Measurements from ENCODE around the gene RWDD1. TPM values are rescaled to one million over a fixed set of nuclear protein-coding genes. Genes with fewer than 3 reads are reported as not detected.

Gene RWDD1
- total RNA-seq, 1 experiment from 2014 or later: 22.9 TPM

- Histone ChIP-seq H3F3A (ENCODE audit: insufficient read depth, low read depth) (no peaks in the 10 kb centered on the region), H3K4me3 (no peak overlapping the region), H3K9me2 (ENCODE audit: insufficient read depth) (no peaks in the 10 kb centered on the region), H2AFZ (no peak overlapping the region), H3K27ac (no peak overlapping the region), H3K4me2 (no peak overlapping the region), H3K36me3 (ENCODE audit: low read depth) (no peaks in the 10 kb centered on the region), H3K27me3 (ENCODE audit: insufficient read depth, low read depth) (no peaks in the 10 kb centered on the region), H3K4me1 (replicated peaks; ENCODE audit: insufficient read depth) (no peaks in the 10 kb centered on the region; the same call in 1 of the 2 replicates), H3K79me2 (ENCODE audit: low read depth) (no peaks in the 10 kb centered on the region), H4K20me1 (ENCODE audit: insufficient read depth) (no peaks in the 10 kb centered on the region), H3K9me3 (ENCODE audit: insufficient read depth, low read depth) (no peaks in the 10 kb centered on the region)
- DNase-seq: no peak
- ChIA-PET POLR2A (ENCODE audit: unreplicated experiment) (no interaction called here), CTCF (interaction anchor here (1.1 kb wide), 1 partner anchor 242 kb away, joined by 6 read pairs; no protein-coding TSS in a partner anchor)
- intact Hi-C loops (cut with micrococcal nuclease; ENCODE audit: unreplicated experiment): loop anchor here (10.0 kb wide), 1 partner anchor 314 kb away; no protein-coding TSS in a partner anchor
- BruUV-seq (replicated peaks): no TSS peak
- TF ChIP-seq, protein P1, sequence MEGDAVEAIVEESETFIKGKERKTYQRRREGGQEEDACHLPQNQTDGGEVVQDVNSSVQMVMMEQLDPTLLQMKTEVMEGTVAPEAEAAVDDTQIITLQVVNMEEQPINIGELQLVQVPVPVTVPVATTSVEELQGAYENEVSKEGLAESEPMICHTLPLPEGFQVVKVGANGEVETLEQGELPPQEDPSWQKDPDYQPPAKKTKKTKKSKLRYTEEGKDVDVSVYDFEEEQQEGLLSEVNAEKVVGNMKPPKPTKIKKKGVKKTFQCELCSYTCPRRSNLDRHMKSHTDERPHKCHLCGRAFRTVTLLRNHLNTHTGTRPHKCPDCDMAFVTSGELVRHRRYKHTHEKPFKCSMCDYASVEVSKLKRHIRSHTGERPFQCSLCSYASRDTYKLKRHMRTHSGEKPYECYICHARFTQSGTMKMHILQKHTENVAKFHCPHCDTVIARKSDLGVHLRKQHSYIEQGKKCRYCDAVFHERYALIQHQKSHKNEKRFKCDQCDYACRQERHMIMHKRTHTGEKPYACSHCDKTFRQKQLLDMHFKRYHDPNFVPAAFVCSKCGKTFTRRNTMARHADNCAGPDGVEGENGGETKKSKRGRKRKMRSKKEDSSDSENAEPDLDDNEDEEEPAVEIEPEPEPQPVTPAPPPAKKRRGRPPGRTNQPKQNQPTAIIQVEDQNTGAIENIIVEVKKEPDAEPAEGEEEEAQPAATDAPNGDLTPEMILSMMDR (conservative IDR thresholded peaks at IDR 0.05): no peak
- no peak for TF ChIP-seq EZH2 (IDR thresholded peaks at IDR 0.05; ENCODE audit: low read depth)
Measured at GRCh38 chr6:116530436-116530835, 40.9 kb upstream of the RWDD1 start.

- H3K4me3 ChIP-seq: no peak overlapping the region
- H4K20me1 ChIP-seq (ENCODE audit: insufficient read depth): no peaks in the 10 kb centered on the region
- no peaks in the 10 kb centered on the region for H3F3A ChIP-seq (ENCODE audit: insufficient read depth, low read depth)
- no peaks in the 10 kb centered on the region for H3K9me2 ChIP-seq (ENCODE audit: insufficient read depth)
- no TSS peak for BruUV-seq (replicated peaks)
- intact Hi-C loops (cut with micrococcal nuclease; ENCODE audit: unreplicated experiment): loop anchor here (1.0 to 10.0 kb wide), 2 partner anchors 245 to 313 kb away; no protein-coding TSS in a partner anchor
- DNase-seq: peak; percentile 47 to 54
- TF ChIP-seq, protein P1 (conservative IDR thresholded peaks at IDR 0.05): peak; percentile 91
- TF ChIP-seq EZH2 (IDR thresholded peaks at IDR 0.05; ENCODE audit: low read depth): no peak
- CTCF ChIA-PET: no interaction called here
- H3K79me2 ChIP-seq (ENCODE audit: low read depth): no peaks in the 10 kb centered on the region
- H3K36me3 ChIP-seq (ENCODE audit: low read depth): no peaks in the 10 kb centered on the region
- H3K27ac ChIP-seq: no peak overlapping the region
- no peak overlapping the region for H2AFZ ChIP-seq
- H3K4me1 ChIP-seq (replicated peaks; ENCODE audit: insufficient read depth): no peaks in the 10 kb centered on the region; the same call in 1 of the 2 replicates
- no peaks in the 10 kb centered on the region for H3K9me3 ChIP-seq (ENCODE audit: insufficient read depth, low read depth)
- no peaks in the 10 kb centered on the region for H3K27me3 ChIP-seq (ENCODE audit: insufficient read depth, low read depth)
- H3K4me2 ChIP-seq: no peak overlapping the region
- POLR2A ChIA-PET (ENCODE audit: unreplicated experiment): no interaction called here
Measured at GRCh38 chr6:116531675-116532570, 39.4 kb upstream of the RWDD1 start.

- H3K4me2 ChIP-seq: no peak overlapping the region
- TF ChIP-seq, protein P1 (conservative IDR thresholded peaks at IDR 0.05): no peak
- TF ChIP-seq EZH2 (IDR thresholded peaks at IDR 0.05; ENCODE audit: low read depth): no peak
- BruUV-seq (replicated peaks): no TSS peak
- no peaks in the 10 kb centered on the region for H3K9me3 ChIP-seq (ENCODE audit: insufficient read depth, low read depth)
- no peaks in the 10 kb centered on the region for H3K27me3 ChIP-seq (ENCODE audit: insufficient read depth, low read depth)
- CTCF ChIA-PET: interaction anchor here (0.6 to 1.2 kb wide), 3 partner anchors 27 to 420 kb away, joined by 3 to 9 read pairs (median 3); no protein-coding TSS in a partner anchor
- no peak for DNase-seq
- H3K36me3 ChIP-seq (ENCODE audit: low read depth): no peaks in the 10 kb centered on the region
- H3K4me3 ChIP-seq: no peak overlapping the region
- intact Hi-C loops (cut with micrococcal nuclease; ENCODE audit: unreplicated experiment): loop anchor here (10.0 kb wide), 1 partner anchor 311 kb away; no protein-coding TSS in a partner anchor
- no peaks in the 10 kb centered on the region for H3K79me2 ChIP-seq (ENCODE audit: low read depth)
- POLR2A ChIA-PET (ENCODE audit: unreplicated experiment): no interaction called here
- no peaks in the 10 kb centered on the region for H3K9me2 ChIP-seq (ENCODE audit: insufficient read depth)
- no peaks in the 10 kb centered on the region for H4K20me1 ChIP-seq (ENCODE audit: insufficient read depth)
- no peak overlapping the region for H3K27ac ChIP-seq
- H2AFZ ChIP-seq: no peak overlapping the region
- no peaks in the 10 kb centered on the region; the same call in 1 of the 2 replicates for H3K4me1 ChIP-seq (replicated peaks; ENCODE audit: insufficient read depth)
- no peaks in the 10 kb centered on the region for H3F3A ChIP-seq (ENCODE audit: insufficient read depth, low read depth)
Measured at GRCh38 chr6:116533233-116533957, 37.9 kb upstream of the RWDD1 start.
